Omental fat pad (tissue), 4 donors: Measurements from ENCODE around the gene SCO1. TPM values are rescaled to one million over a fixed set of nuclear protein-coding genes. Genes with fewer than 3 reads are reported as not detected.

ENCODE experiments used
- ATAC-seq: fragments of 150-250 bp; one replicate; pipeline ENCODE4 v1.9.1; 2016; ENCODE audit warnings: mild to moderate bottlenecking, moderate library complexity; ENCODE audit not compliant: low FRiP score
- DNase-seq: peaks from one replicate; pipeline ENCODE4 v3.0.0-alpha.2; 2019; ENCODE audit warnings: low spot score
- total RNA-seq, 4 donors: library from RNA; depleted of rRNA; stranded (reverse); fragments of >200 nt; gene quantifications; one replicate each; pipeline ENCODE4 v1.1.0, GENCODE V29; 2016
- TF ChIP-seq, protein P1 (sequence below), 3 donors: fragments of 450-650 bp; IDR thresholded peaks; one replicate each; pipeline ENCODE4 v1.5.1; 2016 to 2017; ENCODE audit warnings: antibody characterized with exemption in 3 of 3, mild to moderate bottlenecking in 3 of 3, moderate library complexity in 2 of 3

SCO1 gene
- total RNA-seq, 4 donors from 2014 or later, result 18.0 to 35.4 (median 24.2) TPM

GRCh38 chr17:10628756-10629155, 68.6 kb downstream of the SCO1 start:
- TF ChIP-seq, protein P1, sequence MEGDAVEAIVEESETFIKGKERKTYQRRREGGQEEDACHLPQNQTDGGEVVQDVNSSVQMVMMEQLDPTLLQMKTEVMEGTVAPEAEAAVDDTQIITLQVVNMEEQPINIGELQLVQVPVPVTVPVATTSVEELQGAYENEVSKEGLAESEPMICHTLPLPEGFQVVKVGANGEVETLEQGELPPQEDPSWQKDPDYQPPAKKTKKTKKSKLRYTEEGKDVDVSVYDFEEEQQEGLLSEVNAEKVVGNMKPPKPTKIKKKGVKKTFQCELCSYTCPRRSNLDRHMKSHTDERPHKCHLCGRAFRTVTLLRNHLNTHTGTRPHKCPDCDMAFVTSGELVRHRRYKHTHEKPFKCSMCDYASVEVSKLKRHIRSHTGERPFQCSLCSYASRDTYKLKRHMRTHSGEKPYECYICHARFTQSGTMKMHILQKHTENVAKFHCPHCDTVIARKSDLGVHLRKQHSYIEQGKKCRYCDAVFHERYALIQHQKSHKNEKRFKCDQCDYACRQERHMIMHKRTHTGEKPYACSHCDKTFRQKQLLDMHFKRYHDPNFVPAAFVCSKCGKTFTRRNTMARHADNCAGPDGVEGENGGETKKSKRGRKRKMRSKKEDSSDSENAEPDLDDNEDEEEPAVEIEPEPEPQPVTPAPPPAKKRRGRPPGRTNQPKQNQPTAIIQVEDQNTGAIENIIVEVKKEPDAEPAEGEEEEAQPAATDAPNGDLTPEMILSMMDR (IDR thresholded peaks at IDR 0.05), result no peak
- DNase-seq, result no peak
- ATAC-seq, result no peak

DNA sequence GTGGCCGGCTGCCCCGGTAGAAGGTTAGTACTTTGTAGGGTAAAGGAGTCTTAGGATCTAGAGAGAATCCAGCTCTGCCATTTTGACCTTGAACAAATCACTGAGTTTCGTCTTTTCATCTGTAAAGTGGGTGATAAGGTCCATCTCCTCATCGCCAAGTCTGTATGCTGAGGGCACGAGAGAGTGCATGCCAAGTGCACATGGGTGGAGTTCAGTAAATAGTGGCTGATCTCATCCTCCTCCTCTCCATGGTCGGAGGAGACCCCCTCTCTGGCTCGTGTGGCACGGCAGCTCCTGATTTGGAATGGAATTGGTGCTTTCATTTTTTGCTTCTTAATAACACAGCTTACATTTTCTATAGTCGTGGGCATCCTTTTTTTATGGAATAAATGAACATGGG, 70.9 kb downstream of the SCO1 start:
- TF ChIP-seq, protein P1 (IDR thresholded peaks at IDR 0.05), result no peak
- DNase-seq (no peak), ATAC-seq (no peak)

GRCh38 chr17:10624969-10625368, 72.4 kb downstream of the SCO1 start:
- no peak for DNase-seq
- no peak for ATAC-seq
- TF ChIP-seq, protein P1 (IDR thresholded peaks at IDR 0.05), result no peak

GRCh38 chr17:10623737-10624338, 73.5 kb downstream of the SCO1 start:
- no peak for ATAC-seq
- TF ChIP-seq, protein P1 (IDR thresholded peaks at IDR 0.05), result no peak
- no peak for DNase-seq

GRCh38 chr17:10622617-10623485, 74.5 kb downstream of the SCO1 start:
- TF ChIP-seq, protein P1 (IDR thresholded peaks at IDR 0.05), result no peak
- ATAC-seq (no peak), DNase-seq (no peak)

Other genes starting within 250 kb of the SCO1 start
- gene MYH4, start 228.0 kb downstream of the SCO1 start, total RNA-seq, result not detected
- under 1 TPM in 1 of 4 donors, not detected in 3; 0.96 TPM for gene MYH1, start 179.0 kb downstream of the SCO1 start, total RNA-seq
- under 1 TPM in 1 of 4 donors, not detected in 3; 0.12 TPM for gene MYH2, start 147.9 kb downstream of the SCO1 start, total RNA-seq
- gene MYH3, start 40.2 kb downstream of the SCO1 start, total RNA-seq, result 1 to 10 TPM; 2.3 to 2.8 (median 2.5) TPM
- 10 to 100 TPM in 1 of 4 donors, 1 to 10 TPM in 3; 7.7 to 12.5 (median 9.7) TPM for gene ADPRM, start 61 bp upstream of the SCO1 start, total RNA-seq
- 10 to 100 TPM in 3 of 4 donors, 1 to 10 TPM in 1; 7.8 to 17.4 (median 13.4) TPM for gene TMEM220, start 32.5 kb upstream of the SCO1 start, total RNA-seq
- not detected for gene TMEM238L, start 106.6 kb upstream of the SCO1 start, total RNA-seq
- gene PIRT, start 140.6 kb upstream of the SCO1 start, total RNA-seq, result under 1 TPM in 1 of 4 donors, not detected in 3; 0.09 TPM